Astrocyte of the spinal cord (primary cell): Measurements from ENCODE around the gene CES4A.
A peak's percentile ranks its signal among the peaks of the same experiment; 100 is the strongest.
"Not testable (repeated sequence)": the region's sequence is repeated elsewhere in the genome, so short reads cannot be mapped to it uniquely, and the experiment has no call there.

Source experiments
- DNase-seq: peaks from one replicate; pipeline ENCODE4 v3.0.0; 2011; ENCODE audit warnings: low read depth, low spot score
- H3K4me3 ChIP-seq: 2 replicates; pipeline ENCODE4 v1.5.1; 2011; ENCODE audit warnings: low read depth, mild to moderate bottlenecking, low read length, moderate library complexity
- in situ Hi-C: cut with HindIII; loops from 2 replicates; pipeline ENCODE4 v1.10.0; 2017; ENCODE audit warnings: low sequenced_read_pairs
- TF ChIP-seq, protein P1 (sequence below): IDR thresholded peaks from 2 replicates; pipeline ENCODE4 v1.5.1; 2012; ENCODE audit warnings: low read depth, mild to moderate bottlenecking, low read length, inconsistent platforms

The CES4A gene

DNA sequence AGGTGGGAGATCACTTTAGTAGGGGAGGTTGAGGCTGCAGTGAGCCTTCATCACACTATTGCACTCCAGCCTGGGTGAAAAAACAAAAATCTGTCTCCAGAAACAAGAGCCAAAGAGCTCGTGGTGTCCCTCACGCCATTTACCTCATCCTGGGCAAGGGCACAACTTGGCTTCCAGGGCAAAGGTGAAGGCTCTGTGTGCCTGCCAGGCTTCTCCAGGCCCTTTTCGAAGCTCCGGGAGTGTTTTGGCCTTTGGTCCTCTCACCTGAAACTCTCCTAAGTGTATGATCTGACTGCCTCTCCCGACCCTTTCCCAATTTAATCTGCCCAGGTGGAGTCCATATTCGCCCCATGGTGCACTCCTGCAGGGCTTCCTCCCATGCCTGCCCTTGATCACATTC lies 38.9 kb upstream of the CES4A start:
- DNase-seq, result no peak
- in situ Hi-C loops, result no loop called here
- H3K4me3 ChIP-seq, result no peak overlapping the region
- TF ChIP-seq, protein P1, sequence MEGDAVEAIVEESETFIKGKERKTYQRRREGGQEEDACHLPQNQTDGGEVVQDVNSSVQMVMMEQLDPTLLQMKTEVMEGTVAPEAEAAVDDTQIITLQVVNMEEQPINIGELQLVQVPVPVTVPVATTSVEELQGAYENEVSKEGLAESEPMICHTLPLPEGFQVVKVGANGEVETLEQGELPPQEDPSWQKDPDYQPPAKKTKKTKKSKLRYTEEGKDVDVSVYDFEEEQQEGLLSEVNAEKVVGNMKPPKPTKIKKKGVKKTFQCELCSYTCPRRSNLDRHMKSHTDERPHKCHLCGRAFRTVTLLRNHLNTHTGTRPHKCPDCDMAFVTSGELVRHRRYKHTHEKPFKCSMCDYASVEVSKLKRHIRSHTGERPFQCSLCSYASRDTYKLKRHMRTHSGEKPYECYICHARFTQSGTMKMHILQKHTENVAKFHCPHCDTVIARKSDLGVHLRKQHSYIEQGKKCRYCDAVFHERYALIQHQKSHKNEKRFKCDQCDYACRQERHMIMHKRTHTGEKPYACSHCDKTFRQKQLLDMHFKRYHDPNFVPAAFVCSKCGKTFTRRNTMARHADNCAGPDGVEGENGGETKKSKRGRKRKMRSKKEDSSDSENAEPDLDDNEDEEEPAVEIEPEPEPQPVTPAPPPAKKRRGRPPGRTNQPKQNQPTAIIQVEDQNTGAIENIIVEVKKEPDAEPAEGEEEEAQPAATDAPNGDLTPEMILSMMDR, result no peak

DNA sequence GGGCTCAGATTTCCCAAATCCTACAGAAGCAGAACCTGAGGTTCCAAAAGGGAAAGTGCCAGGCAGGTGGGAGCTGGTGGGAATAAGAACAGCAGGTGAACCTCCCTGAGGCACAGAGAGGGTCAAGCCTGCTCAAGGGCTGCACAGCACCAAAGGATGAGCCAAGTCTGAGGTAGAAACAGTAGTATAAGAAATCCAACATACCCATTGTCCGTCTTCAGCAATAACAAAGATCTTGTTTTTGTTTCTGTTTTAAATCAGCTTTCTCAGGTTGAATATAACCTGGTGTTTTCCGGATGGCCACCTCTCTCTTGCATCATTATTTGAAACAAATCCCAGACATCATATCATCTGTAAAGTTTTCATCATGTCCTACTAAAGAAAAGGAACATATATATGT lies 38.0 kb upstream of the CES4A start:
- in situ Hi-C loops, result no loop called here
- no peak overlapping the region for H3K4me3 ChIP-seq
- no peak for DNase-seq
- TF ChIP-seq, protein P1, result no peak

DNA sequence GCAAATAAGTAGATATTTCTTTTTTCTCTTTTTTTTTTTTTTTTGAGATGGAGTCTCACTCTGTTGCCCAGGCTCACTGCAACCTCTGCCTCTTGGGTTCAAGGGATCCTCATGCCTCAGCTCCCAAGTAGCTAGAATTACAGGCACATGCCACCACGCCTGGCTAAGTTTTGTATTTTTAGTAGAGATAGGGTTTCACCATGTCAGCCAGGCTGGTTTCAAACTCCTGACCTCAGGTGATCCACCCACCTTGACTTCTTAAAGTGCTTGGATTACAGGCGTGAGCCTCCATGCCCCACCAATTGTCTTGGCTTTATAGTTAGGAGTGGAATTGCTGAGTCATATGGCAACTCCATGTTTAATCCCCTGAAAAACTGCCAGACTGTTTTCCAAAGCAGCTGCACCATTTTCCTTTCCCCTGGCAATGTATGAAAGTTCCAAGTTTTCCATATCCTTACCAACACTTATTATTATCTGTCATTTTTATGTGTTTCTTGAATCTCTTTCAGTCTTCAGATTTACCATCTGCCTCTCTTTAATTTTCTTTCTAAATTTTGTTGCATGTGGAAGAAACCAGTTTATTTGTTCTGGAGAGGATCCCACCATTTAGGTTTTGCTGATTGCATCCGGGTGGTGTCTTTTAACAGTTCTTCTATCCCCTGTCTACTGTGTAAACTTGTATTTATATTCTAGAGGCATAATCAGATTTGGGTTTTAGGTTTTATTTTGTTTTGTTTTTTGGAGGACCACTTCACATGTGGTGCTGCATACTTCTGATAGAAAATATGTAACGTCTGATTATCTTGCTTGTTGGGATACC lies 37.2 kb upstream of the CES4A start:
- no peak for DNase-seq
- H3K4me3 ChIP-seq, result no peak overlapping the region
- TF ChIP-seq, protein P1, result no peak
- in situ Hi-C loops, result no loop called here

DNA sequence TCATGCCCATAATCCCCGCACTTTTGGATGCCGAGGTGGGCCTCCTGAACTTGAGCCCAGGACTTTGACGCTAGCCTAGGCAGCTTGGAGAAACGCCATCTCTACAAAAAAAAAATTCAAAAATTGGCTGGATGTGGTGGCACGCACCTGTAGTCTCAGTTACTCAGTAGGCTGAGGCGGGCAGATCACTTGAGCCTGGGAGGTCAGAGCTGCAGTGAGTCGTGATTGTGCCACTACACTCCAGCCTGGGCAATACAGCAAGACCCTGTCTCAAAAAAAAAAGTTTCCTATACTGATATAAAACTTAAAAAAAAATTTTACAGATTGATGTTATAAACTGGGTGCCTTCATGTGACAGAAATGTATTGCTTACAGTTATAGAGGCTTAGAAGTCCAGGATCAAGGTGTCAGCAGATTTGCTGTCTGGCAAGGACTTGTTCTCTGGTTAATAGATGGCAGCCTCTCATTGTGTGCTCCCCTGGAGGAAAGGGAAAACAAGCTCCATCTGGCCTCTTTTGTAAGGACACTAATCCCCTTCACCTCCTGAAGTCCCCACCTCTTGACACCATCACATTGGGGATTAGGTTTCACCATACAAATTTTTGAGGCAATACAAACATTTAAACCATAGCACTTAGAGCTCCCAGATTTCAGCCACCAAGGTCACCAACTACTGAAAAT lies 35.8 kb upstream of the CES4A start:
- H3K4me3 ChIP-seq, result no peak overlapping the region
- TF ChIP-seq, protein P1, result no peak
- no peak for DNase-seq
- in situ Hi-C loops, result no loop called here

DNA sequence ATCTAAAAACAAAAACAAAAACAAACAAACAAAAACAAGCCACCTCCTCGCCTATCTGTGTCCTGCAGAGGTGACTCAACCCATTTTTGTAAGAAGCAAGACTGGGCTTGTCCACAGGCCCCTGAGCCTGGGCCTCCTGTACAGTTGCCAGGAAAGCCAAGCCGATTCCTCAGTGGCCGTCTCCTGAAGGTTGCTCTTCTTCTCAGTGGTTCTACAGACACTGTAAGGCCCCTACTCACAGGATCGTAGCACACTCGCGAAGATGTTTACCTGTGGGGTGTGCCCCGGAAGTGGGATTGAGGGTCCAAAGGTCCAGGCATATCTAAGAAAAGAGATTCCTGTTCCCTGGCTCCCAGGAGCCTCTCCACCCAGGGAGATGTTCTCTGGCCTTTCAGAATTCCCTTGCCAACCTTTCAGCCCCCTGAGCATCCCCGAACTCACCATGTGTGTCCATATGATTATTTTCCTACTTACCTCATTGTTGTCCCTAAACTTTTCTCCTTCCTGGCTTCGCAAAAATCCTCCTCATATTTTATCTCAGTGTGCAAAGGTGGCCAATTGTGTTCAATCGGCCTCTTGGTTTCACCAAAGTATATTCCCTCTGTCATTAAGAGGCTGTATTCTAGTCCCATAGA lies 34.8 kb upstream of the CES4A start:
- in situ Hi-C loops, result no loop called here
- TF ChIP-seq, protein P1, result no peak
- no peak for DNase-seq
- no peak overlapping the region for H3K4me3 ChIP-seq

DNA sequence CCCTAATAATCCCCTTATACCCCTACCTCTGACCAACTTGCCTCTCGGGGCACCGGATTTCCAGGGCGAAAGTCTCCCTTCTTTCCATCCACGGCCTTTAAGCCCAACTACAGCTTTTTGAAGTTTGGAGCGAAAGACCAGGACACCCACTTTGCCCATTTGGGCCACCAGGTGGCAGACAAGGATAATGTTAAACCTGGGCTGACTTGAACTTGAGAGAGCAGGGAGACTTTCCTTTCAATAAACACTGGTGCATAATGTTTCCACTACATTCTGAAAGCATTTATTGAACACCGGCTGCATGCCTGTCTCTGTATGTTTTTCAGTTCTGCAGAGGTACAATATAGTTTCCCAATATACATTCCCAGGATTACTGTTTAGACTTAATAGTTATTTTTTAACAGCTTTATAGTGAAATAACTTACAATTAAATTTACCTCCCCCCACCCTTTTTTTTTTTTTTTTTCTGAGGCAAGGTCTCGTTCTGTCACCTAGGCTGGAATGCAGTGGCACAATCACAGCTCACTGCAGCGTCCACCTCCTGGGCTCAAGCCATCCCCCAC lies 34.2 kb upstream of the CES4A start:
- DNase-seq, result peak; percentile 75
- TF ChIP-seq, protein P1, result peak; percentile 85
- no peak overlapping the region for H3K4me3 ChIP-seq
- in situ Hi-C loops, result no loop called here

DNA sequence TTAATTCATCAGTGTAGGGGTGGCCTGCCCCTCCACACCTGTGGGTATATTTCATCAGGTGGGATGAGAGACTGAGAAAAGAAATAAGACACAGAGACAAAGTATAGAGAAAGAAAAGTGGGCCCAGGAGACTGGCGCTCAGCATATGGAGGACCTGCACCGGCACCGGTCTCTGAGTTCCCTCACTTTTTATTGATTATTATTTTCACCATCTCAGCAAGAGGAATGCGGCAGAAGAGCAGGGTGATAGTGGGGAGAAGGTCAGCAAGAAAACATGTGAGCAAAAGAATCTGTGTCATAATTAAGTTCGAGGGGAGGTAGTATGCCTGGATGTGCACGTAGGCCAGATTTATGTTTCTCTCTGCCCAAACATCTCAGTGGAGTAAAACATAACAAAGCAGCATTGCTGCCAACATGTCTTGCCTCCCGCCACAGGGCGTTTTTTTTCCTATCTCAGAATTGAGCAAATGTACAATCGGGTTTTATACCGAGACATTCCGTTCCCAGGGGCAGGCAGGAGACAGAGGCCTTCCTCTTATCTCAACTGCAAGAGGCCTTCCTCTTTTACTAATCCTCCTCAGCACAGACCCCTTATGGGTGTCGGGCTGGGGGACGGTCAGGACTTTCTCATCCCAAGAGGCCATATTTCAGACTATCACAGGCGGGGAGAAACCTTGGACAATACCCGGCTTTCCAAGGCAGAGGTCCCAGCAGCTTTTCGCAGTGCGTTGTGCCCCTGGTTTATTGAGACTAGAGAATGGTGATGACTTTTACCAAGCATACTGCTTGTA lies 32.8 kb upstream of the CES4A start:
- H3K4me3 ChIP-seq, in situ Hi-C loops, DNase-seq: not testable (repeated sequence)

DNA sequence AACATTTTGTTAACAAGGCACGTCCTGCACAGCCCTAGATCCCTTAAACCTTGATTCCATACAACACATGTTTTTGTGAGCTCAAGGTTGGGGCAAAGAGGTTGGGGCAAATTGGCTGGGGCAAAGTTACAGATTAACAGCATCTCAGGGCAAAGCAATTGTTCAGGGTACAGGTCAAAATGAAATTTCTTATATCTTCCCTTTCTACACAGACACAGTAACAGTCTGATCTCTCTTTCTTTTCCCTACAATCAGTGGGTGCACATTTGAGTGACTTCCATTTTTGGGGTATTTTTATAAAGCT lies 32.3 kb upstream of the CES4A start:
- DNase-seq, in situ Hi-C loops, H3K4me3 ChIP-seq: not testable (repeated sequence)
